GM18909 (cell line): Measurements from ENCODE around the gene CA7.
A peak's percentile ranks its signal among the peaks of the same experiment; 100 is the strongest.

Experiments used
- ATAC-seq: cut with Tn5 transposase; IDR thresholded peaks from one replicate; pipeline ENCODE4 v1.9.1; 2021; ENCODE audit warnings: mild to moderate bottlenecking; ENCODE audit not compliant: unreplicated experiment, poor library complexity

CA7 gene

DNA sequence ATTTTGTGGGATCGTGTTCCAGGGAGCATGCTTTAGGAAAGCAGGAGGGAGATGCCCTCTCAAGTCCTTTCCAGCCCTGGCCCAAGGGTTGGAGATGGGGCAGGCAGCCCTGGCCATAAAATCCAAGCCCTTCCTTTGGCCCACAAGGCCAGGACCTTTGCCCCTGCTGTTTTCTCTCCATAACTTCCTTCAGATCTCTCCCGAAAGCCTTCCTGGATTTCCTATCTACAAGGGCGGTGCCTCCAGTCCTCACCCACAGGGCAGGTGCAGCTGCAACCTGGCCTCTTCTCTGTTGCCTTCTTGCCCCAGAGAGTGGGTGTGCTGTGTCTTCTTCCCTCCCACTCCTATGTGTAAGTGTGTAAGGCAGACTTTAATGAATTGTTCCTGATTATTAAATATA, 27.6 kb downstream of the CA7 start:
- no peak for ATAC-seq

DNA sequence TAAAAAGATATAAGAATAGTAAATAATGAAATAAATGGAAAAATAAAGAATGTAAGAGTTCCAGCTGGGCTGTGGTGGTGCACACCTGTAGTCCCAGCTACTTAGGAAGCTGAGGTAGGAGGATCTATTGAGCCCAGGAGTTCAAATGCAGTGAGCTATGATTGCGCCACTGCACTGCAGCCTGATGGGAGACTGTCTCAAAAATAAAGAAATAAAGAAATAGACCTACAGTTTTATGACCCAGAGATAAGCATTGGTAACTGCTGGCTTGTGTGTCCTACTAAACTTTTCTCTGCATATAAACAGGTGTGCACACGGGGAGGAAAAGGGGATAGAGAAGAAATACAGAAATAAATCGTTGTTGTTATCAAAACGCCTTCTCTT, 28.3 kb downstream of the CA7 start:
- no peak for ATAC-seq

DNA sequence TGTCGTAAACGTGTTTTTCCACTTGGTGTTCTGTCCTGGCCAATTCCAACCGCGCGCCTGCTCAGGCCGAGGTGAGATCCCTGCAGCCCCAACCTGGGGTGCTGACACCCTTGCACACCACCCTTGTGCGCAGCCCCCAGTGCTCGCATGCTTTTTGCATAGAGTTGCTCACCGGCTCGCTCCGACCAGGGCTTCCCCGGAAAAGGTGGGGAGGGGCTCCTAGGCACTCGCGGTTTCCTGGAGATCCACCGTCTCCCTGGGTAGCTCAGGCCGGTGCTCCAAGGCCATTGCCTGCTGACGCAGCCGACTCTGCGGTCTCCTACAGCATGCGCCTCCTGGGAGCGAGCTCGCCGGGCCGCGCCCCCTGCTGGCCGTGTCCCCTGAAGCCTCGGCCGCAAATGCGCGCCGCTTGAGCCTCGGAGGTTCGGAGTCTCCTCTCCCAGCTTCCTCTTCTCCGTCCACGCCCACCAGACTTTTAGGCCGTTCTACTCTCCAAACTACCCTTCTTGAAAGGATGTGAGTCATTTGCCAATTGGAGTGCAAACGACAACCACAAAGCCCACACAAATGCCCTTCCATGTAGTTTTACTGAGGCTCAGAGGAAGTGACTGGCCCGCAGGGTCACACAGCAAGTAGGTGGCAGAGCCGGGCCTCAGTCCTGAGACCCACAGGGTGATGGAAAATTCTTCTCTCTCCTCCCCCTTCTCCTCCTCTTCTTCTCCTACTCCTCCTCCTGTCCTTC, 28.9 kb downstream of the CA7 start:
- peak; percentile 86 for ATAC-seq

DNA sequence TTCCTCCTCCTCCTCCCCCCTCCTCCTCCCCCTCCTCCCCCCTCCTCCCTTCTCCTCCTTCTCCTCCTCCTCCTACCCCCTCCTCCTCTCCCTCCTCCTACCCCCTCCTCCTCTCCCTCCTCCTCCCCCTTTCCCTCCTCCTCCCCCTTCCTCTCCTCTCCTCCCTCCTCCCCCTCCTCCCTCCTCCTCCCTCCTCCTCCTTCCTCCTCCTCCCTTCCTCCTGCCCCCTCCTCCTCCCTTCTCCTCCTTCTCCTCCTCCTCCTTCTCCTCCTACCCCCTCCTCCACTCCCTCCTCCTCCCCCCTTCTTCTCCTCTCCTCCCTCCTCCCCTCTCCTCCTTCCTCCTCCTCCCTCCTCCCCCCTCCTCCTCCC, 29.5 kb downstream of the CA7 start:
- no peak for ATAC-seq

DNA sequence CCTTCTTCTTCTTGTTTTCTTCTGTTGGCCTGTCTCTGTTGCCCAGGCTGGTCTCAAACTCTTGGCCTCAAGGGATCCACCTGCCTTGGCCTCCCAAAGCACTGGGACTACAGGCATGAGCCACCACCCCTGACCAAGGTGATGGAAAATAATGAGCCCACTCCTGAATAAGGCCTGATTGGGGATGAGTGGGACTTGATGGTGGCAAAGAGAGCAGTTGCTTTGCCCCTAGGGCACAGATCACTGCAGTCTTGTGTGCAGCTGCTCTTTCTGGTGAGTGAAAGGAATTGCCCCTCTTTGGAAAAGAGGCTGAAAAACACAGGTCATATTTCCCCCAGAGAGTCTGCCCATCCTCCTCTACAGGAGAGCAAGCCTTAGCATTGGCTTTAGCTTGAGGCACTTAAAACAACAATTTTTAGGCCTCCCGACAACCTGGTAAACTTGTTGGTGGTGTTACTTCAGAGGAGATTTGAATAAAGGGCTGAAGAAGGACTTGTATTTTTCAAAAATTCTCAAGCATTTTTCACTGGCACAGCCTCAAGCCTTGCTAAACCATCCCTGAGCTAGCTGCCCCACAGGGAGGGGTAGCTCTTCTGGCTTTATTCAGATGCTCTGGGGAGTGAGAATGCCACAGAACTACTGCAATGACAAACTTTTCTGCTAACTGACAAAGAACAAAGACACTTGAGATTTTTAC, 30.0 kb downstream of the CA7 start:
- no peak for ATAC-seq

DNA sequence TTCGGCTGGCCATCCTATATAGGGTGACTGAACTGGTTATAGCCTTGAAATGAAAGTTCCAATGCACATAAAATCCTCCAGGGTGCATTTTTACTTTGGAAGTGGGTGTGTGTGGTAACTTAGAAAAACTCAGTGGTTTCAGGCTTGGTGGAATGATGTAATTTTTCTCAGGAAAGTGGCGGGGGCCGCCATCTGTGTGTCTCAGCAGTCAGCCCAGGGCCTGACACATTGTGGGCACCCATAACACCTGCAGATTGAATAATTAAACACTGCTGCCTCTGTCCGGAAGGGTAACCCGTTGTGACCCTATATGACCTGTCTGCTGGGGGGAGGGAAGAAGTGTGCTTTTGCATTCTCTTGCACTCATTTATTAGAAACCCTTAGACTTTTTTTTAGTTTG, 33.9 kb downstream of the CA7 start:
- peak; percentile 36 for ATAC-seq

DNA sequence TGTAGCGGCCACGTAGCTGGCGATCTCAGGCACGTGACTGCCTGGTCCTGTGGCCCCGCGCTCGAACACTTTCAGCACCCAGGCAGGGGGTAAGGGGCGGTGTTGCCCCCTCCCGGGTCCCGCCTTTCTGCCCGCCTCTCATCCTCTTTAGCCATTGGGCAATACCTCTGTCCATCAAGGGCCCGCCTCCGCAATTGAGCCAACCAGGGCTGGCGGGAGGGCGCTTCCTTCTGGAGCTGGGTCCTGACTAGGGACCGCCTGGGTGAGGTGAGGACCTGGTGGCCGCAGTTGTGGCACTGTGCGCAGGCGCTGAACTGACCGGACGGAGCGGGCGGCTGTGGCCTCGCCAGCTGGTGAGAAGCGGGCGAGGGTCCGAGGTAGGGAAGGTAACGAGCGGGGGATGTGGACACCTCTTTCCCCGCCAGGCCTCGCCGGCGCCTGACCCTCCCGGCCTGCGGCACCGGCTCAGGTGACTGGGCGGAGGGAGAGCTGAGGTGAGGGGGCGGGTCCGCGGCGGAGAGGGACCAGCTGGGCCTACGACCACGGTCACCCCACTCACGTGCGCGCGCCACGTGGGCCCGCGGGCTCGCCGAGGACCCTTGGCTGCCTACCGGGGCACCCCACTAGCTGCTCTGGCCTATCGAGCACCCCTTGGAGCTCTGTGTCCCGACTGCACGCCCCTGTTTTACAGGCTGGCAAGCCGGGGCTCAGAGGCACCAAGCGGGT, 36.2 kb downstream of the CA7 start, which contains the start of gene PDP2:
Gene PDP2 (plus strand): TSS at position 228 of the 726 bp plus-strand sequence. CDS start 3,770 bp downstream, outside the sequence.
- ATAC-seq: peak; percentile 94

DNA sequence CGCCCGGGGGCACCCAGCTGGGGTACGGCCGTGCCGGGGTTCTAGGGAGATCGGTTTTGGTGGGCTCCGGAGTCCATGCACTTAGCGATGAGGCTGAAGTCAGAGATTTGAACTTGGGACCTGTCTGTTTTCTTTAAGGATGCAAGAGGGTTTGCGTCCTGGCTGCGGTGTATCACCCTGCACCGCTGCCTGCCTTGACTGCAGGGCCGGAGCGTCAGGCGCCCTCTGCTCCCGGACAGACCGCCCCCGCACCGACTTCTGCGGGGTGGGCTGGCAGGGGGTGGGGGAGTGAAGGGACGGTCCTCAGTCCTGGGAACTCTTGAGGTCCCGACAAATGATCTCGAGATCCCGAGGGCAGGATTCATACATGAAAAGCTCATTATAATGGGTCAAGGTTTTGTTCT, 36.8 kb downstream of the CA7 start:
- ATAC-seq: no peak

DNA sequence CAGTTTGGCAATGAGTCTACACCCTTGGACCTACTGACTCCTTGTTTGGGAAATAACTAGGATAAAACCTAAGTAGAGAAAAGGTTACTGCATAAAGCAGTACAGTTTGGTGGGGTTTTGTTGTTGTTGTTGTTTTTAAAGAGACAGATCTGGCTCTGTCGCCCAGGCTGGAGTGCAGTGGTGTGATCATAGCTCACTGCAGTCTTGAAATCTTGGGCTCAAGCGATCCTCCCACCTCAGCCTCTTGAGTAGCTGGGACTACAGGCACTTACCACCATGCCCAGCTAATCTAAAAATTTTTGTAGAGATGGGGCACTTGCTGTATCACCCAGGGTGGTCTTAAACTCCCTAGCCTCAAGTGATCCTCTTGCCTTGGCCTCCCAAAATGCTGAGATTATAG, 37.3 kb downstream of the CA7 start:
- ATAC-seq: no peak

DNA sequence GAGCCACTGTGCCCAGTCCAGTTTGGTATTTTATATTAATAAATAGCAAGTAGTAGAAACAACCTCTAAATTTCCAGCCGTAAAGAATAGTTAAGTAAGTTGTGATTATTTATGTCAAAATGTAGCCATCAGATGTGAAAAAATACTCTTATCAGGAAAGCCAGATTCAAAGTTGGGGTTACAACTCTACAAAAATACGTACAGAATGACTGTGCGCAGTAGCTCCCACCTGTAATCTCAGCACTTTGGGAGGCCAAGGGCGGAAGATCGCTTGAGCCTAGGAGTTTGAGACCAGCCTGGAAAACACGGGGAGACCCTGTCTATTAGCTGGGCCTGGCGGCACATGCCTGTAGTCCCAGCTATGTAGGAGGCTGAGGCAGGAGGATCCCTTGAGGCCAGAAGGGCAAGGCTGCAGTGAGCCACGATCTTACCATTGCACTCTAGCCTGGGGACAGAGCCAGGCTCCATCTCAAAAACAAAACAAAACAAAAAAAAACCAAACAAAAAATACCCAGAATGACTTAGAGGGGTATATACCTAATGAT, 37.8 kb downstream of the CA7 start:
- no peak for ATAC-seq

DNA sequence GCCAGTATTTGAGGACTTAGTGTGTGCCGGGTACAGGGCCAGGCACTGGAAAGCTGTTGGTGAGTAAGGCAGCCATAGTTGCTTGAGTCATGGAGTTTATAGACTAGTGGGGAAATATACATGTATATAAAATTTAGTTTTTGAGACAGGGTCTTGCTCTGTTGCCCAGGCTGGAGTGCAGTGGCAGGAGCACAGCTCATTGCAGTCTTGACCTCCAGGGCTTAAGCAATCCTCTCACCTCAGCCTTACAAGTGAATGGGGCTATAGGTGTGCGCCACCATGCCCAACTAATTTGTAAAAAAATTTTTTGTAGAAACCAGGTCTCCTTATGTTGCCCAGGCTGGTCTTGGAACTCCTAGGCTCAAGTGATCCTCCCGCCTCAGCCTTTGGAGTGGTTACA, 38.5 kb downstream of the CA7 start:
- no peak for ATAC-seq

DNA sequence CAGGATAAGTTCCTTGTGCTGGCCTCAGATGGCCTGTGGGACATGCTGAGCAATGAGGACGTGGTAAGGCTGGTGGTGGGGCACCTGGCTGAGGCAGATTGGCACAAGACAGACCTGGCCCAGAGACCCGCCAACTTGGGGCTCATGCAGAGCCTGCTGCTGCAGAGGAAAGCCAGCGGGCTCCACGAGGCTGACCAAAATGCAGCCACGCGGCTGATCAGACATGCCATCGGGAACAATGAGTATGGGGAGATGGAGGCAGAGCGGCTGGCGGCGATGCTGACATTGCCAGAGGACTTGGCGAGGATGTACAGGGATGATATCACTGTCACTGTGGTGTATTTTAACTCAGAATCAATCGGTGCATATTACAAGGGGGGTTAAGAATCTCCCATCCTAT, 41.3 kb downstream of the CA7 start:
- no peak for ATAC-seq

DNA sequence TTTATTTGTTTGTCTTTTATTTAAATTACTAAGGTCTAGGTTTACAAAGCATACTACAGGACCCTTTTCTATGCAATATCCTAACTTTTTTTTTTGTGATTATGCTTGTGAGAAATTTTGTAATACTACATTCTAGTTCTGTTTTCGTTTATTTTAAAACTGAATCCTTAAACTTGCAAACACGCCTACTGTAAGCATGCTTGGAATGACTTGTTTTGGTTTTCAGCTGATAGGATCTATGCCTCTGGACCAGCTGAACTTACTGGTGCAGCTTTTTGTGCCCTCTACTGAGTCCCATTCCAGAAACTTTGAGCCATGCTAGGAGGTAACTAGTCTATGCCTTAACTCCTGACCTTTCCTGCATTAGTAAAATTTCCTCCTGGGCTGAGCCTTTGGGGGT, 42.1 kb downstream of the CA7 start:
- ATAC-seq: no peak

DNA sequence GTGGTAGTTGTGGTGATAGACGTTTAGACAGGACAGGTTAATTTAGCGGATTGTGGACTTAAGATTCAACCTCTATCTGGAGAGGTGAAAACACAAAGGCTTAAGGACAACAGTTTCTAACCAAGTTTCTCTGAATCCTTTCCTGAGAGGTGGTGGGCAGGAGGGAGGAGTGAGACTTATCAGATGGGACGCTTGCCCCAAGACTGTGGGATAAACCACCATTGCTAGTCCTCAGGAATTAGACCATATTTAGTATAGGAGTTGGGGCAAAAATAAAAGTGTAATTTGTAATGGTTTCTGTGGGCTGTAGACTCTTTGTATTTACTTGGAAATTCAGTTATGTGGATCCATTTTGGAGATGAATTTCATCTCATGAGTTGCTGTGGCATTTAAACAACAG, 42.7 kb downstream of the CA7 start:
- no peak for ATAC-seq

DNA sequence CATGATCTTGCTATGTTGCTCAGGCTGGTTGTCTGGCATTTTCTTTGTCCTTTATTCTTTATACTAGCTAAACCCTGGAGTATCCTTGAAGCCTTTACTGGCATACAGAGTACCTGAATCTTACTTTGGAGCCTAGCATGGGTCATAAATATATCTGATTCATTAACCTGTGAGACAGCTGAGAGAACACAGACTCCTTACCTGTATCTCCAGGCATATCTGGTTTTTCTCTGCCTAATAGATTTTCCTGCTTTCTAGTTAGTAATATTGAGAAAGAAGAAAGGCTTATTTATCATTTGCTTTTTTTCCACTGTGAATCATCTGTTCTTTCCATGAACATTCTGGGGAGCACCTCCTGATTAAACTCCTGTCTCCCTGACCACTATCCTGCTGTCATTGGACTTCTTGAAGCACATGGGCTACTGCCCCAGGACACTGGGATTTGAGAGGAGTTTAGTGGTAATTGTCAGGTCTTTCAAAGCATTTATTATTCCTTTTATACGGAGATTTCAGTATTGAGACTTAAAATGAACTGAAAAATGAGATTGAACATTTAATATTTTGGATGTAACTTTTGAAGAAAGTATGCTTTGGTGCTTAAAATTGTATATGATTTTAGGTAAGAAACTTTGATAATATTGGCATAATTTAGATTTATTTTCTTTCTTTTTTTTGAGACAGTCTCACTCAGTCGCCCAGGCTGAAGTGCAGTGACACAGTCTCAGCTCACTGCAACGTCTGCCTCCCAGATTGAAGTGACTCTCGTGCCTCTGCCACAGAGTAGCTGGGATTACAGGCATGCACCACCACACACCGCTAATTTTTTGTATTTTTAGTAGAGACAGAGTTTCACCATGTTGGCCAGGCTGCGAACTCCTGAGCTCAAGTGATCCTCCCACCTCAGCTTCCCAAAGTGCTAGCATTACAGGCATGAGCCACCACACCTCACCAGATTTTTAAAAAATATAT, 44.7 kb downstream of the CA7 start:
- no peak for ATAC-seq

DNA sequence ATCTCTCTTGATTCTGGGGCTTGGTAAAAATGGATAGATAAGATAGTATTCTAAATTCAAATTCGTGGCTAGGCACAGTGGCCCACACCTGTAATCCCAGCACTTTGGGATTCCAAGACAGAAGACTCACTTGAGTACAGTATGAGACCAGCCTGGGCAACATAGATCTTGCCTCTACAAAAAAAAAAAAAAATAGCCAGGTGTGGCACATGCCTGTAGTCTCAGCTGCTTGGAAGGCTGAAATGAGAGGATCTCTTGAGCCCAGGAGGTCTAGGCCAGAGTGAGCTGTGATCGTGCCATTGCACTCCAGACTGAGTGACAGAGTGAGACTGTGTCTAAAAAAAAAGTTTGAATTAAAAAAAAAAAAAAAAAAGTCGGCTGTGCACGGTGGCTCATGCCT, 45.4 kb downstream of the CA7 start:
- ATAC-seq: no peak

DNA sequence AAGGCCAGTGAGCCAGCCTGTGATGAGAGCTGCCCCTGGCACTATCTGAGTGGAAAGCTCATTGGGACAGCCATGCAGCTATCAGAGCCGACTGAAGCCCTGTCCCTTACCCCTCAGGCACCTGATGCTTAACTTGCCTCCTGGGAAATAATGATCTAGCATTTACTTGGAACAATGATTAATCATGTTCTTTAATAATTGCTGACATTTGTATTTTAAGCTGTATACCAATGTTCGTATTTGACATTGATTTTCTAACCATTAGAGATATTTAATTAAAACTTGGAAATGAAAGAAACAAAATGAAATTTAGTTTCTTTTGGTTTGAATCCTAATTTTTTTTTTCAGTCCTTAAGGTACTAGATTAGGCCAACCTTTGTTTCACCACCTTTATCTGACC, 46.6 kb downstream of the CA7 start:
- ATAC-seq: no peak

DNA sequence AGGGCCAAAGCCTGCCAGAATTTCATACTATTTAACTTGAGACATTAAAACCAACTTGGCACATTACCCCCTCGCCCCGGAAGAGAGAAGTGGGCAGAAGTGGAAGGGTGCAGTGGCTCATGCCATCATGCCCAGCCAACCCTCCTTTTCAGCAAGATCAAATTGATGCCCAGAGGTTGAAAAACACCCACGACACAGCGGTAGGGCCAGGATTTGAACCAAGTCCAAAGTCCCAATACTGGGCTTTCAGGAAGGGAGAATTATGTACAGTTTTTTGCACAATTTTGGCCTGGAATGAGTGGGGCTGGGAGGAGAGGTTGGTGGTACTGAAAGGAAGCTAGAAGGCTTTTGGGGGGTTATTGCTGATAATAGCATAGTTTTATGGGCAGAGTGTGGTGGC, 47.1 kb downstream of the CA7 start:
- ATAC-seq: no peak

DNA sequence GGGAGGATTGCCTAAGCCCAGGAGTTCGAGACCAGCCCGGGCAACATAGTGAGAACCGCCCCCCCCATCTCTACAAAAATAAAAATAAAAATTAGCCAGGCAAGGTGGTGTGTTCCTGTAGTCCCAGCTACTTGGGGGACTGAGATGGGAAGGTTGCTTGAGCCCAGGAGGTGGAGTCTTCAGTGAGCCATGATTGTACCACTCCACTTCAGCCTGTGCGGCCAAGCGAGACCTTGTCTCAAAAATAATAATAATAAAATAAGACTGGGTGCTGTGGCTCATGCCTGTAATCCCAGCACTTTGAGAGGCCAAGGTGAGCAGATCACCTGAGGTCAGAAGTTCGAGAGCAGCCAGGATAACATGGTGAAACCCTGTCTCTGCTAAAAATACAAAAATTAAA, 47.6 kb downstream of the CA7 start:
- ATAC-seq: no peak

DNA sequence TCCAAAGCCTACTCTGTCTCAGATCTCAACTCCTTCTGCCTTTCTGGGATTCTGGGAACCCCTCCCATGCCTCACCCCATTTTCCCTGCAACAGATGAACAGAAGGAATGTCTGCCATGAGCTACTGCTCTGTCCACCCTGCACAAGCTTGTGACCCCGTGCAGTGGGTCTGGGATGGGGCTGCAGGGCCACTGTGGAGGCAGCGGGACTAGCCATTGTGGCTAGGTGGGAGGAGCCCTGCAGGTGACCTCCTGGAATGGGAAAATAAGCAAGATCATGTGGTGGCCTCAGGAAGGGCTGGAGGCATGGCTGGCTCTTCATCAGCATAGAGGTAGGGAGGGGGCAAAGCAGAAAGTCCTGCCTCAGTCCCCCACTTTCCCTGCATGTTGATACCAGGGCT, 49.8 kb downstream of the CA7 start:
- no peak for ATAC-seq
